Prostate gland (tissue), 2 donors: ENCODE results near the gene EIF5. TPM values are rescaled to one million over a fixed set of nuclear protein-coding genes. Genes with fewer than 3 reads are reported as not detected.

ENCODE experiments used
- DNase-seq: peaks from one replicate; pipeline ENCODE4 v3.0.0-alpha.2; 2019; ENCODE audit warnings: low spot score
- H3K27ac ChIP-seq, 2 donors: fragments of 200-600 bp; sonication (generic); 2 replicates each; pipeline ENCODE4 v1.5.1; 2017 to 2019
- H3K27me3 ChIP-seq: fragments of 200-600 bp; sonication (generic); replicated peaks from 2 replicates; pipeline ENCODE4 v1.5.1; 2019; ENCODE audit not compliant: insufficient read depth
- H3K36me3 ChIP-seq, 2 donors: fragments of 200-600 bp; sonication (generic); 1 replicate in 1 of 2; 2 replicates in 1 of 2; pipeline versions ENCODE4 v1.5.1 to v1.8.1; 2017 to 2019
- H3K4me1 ChIP-seq: fragments of 200-600 bp; sonication (generic); replicated peaks from 2 replicates; pipeline ENCODE4 v1.5.1; 2019
- H3K4me3 ChIP-seq, 2 donors: fragments of 200-600 bp; sonication (generic); 2 replicates each; pipeline ENCODE4 v1.5.1; 2017 to 2019
- H3K9me3 ChIP-seq: fragments of 200-600 bp; sonication (generic); 2 replicates; pipeline ENCODE4 v1.5.1; 2017
- POLR2A ChIP-seq: fragments of 450-650 bp; IDR thresholded peaks from one replicate; pipeline ENCODE4 v1.6.1; 2016; ENCODE audit warnings: antibody characterized with exemption, mild to moderate bottlenecking
- POLR2AphosphoS5 ChIP-seq: sonication (generic); formaldehyde crosslinking; IDR thresholded peaks from one replicate; pipeline ENCODE4 v1.6.1; 2017; ENCODE audit warnings: antibody characterized with exemption
- WGBS: methylation state at CpG from one replicate; pipeline ENCODE4 v1.1.5; 2018; 5-methylcytosine and 5-hydroxymethylcytosine counted together
- intact Hi-C: fragments of 100-400 bp; cut with DNase I; formaldehyde crosslinking; loops from one replicate; pipeline ENCODE4 v1.14.2; 2022
- total RNA-seq, 2 donors: library from RNA; depleted of rRNA; stranded (reverse); fragments of >200 nt; gene quantifications; one replicate each; pipeline ENCODE4 v1.1.0, GENCODE V29; 2016
- TF ChIP-seq, protein P1 (sequence below), 4 experiments: fragments of 200-600 bp in 2 of 4; fragments of 450-650 bp in 2 of 4; sonication (generic) in 2 of 4; IDR thresholded peaks; 1 replicate in 3 of 4; 2 replicates in 1 of 4; pipeline ENCODE4 v1.5.1; 2016 to 2019; ENCODE audit warnings: antibody characterized with exemption in 4 of 4, mild to moderate bottlenecking in 2 of 4, moderate library complexity in 2 of 4

EIF5 gene
- total RNA-seq, 2 donors from 2014 or later = 205 to 268 TPM

DNA sequence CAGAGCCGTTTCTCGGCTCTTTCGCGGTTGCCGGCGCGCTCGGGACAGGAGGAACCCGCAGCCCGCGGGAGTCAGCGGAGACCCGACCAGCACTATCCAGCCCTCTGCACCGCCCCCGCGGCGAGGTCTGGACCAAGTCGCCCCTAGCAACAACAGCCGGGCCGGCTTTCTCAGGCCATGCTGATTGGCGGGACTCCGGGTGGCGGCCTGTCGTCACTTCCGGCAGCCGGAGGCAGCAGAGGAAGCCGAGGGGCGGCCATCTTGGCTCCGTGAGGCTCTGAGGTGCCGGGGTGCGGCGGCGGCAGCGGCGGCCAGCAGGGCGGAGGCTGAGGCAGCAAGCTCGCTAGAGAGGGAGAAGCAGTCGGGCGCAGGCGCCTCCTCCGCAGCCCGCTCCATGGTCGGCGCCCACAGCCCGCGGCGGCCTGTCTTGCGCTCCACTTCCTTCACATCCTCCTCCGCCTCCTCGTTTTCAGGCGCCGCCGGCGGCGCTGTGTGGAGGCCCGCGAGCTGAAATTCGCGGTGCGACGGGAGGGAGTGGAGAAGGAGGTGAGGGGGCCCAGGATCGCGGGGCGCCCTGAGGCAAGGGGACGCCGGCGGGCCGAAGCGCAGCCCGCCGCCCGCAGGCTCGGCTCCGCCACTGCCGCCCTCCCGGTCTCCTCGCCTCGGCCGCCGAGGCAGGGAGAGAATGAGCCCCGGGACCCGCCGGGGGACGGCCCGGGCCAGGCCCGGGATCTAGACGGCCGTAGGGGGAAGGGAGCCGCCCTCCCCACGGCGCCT is 51.3 kb downstream of the EIF5 start, which contains the start of gene MARK3:
Gene MARK3 (plus strand): TSS at position 264 of the 777 bp plus-strand sequence. CDS start 615 bp downstream, outside the sequence.
- TF ChIP-seq POLR2AphosphoS5 (peak; percentile 97), POLR2A (peak; percentile 93)
- TF ChIP-seq, protein P1, sequence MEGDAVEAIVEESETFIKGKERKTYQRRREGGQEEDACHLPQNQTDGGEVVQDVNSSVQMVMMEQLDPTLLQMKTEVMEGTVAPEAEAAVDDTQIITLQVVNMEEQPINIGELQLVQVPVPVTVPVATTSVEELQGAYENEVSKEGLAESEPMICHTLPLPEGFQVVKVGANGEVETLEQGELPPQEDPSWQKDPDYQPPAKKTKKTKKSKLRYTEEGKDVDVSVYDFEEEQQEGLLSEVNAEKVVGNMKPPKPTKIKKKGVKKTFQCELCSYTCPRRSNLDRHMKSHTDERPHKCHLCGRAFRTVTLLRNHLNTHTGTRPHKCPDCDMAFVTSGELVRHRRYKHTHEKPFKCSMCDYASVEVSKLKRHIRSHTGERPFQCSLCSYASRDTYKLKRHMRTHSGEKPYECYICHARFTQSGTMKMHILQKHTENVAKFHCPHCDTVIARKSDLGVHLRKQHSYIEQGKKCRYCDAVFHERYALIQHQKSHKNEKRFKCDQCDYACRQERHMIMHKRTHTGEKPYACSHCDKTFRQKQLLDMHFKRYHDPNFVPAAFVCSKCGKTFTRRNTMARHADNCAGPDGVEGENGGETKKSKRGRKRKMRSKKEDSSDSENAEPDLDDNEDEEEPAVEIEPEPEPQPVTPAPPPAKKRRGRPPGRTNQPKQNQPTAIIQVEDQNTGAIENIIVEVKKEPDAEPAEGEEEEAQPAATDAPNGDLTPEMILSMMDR (IDR thresholded peaks at IDR 0.05) = peak in 2 of 4 experiments; percentile 37 to 38

DNA sequence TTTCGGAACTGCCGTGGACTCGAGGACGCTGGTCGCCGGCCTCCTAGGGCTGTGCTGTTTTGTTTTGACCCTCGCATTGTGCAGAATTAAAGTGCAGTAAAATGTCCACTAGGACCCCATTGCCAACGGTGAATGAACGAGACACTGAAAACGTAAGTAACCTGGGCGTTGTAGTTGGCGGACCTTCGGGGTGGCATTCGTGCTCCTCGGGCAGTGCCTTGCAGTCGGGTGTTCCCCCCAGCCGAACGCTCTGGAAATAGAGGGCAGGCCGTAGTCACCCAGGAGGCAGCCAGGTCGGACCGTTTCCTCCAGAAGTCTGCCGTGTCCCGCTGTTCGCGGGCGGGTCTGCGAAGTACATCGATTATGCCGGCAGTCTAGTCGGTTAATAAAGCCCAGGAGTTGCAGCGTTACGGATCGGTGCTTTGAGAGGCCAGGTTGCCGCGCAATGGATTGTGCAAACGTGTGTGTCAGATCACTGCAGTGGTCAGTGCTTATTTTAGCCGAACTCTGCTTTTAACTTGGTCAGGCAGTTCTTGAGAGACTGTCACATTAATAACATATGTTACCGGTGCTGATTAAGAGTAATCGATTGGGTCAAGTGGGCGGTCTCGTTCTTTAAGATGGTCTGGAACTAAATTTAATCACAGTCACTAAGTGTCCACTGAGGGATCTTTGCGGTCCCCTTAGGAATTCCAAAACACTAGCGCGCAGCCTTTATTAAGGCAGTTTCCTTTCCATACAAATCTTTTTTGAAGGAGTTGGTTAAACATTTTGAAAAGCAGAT is 52.1 kb downstream of the EIF5 start:
- H3K27ac ChIP-seq = peak overlapping the region; percentile 98 to 99
- no peak for TF ChIP-seq POLR2AphosphoS5
- TF ChIP-seq POLR2A = no peak
- TF ChIP-seq, protein P1 (IDR thresholded peaks at IDR 0.05) = no peak
- intact Hi-C loops = loop anchor here (2.0 to 5.0 kb wide), 3 partner anchors 53 to 166 kb away; no protein-coding TSS in a partner anchor

More for the DNA sequence above, 51.3 kb downstream of the EIF5 start, which contains the start of gene MARK3:
- Histone ChIP-seq H3K4me1 (peaks cover 8% of the 10 kb centered on the region), H3K9me3 (no peaks in the 10 kb centered on the region), H3K27ac (peak within 1 kb of the TSS; percentile 98 to 99), H3K36me3 (no peaks in the 10 kb centered on the region), H3K4me3 (peak within 1 kb of the TSS; percentile 94 to 96), H3K27me3 (no peaks in the 10 kb centered on the region)
- under 1% methylated on average over 75 of the region's 91 CpGs for WGBS
- intact Hi-C loops = loop anchor here (2.0 to 5.0 kb wide), 3 partner anchors 53 to 167 kb away; no protein-coding TSS in a partner anchor
- peak; percentile 97 for DNase-seq

DNA sequence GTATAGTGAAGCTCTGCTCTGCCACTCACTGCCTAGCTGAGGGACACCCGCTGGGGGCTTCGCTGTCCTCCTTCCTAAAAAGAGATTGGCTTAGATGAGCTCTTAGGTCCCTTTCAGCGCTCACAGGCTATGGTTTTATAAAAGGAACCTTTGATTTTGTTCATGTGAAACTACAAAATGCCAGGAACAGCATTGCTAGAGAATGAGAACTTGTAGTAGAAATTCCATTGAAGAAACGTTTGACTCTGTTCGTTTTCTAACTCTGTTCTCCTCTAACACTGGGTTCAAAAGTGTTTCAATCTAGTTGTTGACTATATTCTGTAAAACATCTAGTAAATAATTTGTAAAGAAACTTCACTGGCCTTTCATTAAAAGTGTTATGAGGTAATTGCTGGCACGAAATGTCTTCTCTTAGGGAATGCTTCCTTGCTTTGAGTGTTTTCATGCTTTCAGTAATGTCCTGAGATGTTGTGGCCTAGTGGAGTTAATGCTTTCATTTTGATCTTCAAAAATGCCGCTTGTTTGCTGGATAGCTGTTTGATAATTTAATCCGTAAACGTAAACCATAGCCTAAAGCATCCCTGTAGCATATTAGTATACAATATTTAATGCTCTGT is 52.8 kb downstream of the EIF5 start:
- Histone ChIP-seq H3K4me1 (peaks cover 8% of the 10 kb centered on the region), H3K4me3 (peak overlapping the region; percentile 94 to 96), H3K27me3 (no peaks in the 10 kb centered on the region), H3K9me3 (no peaks in the 10 kb centered on the region), H3K27ac (peak overlapping the region; percentile 98 to 99), H3K36me3 (no peaks in the 10 kb centered on the region)
- no peak for TF ChIP-seq POLR2AphosphoS5
- TF ChIP-seq, protein P1 (IDR thresholded peaks at IDR 0.05) = no peak
- TF ChIP-seq POLR2A = no peak
- intact Hi-C loops = loop anchor here (5.0 kb wide), 2 partner anchors 115 to 165 kb away; no protein-coding TSS in a partner anchor
- no peak for DNase-seq
- 9% methylated on average over 9 of the region's 9 CpGs for WGBS

More for the DNA sequence above, 52.1 kb downstream of the EIF5 start:
- Histone ChIP-seq H3K27me3 (no peaks in the 10 kb centered on the region), H3K4me3 (peak overlapping the region; percentile 94 to 96), H3K9me3 (no peaks in the 10 kb centered on the region), H3K4me1 (peaks cover 8% of the 10 kb centered on the region), H3K36me3 (no peaks in the 10 kb centered on the region)
- peak; percentile 19 for DNase-seq
- WGBS = 1% methylated on average over 44 of the region's 44 CpGs

- Histone ChIP-seq H3K27ac (no peak overlapping the region), H3K27me3 (no peaks in the 10 kb centered on the region), H3K36me3 (no peaks in the 10 kb centered on the region), H3K4me3 (no peak overlapping the region), H3K4me1 (peaks cover 8% of the 10 kb centered on the region), H3K9me3 (no peaks in the 10 kb centered on the region)
- no peak for DNase-seq
- 96% methylated on average over 1 of the region's 1 CpG for WGBS
- TF ChIP-seq, protein P1 (IDR thresholded peaks at IDR 0.05) = no peak
- no peak for TF ChIP-seq POLR2AphosphoS5
- TF ChIP-seq POLR2A = no peak
- intact Hi-C loops = loop anchor here (5.0 kb wide), 2 partner anchors 114 to 164 kb away; no protein-coding TSS in a partner anchor
These were observed 54.6 kb downstream of the EIF5 start for GRCh38 chr14:103388664-103389063.
